GM19035 (cell line): ENCODE data around the gene DHX40.
A peak's percentile ranks its signal among the peaks of the same experiment; 100 is the strongest.
"Not testable (repeated sequence)": the region's sequence is repeated elsewhere in the genome, so short reads cannot be mapped to it uniquely, and the experiment has no call there.

ENCODE experiments used
- ATAC-seq: cut with Tn5 transposase; IDR thresholded peaks from one replicate; pipeline ENCODE4 v1.9.1; 2021; ENCODE audit not compliant: unreplicated experiment

The DHX40 gene

GRCh38 chr17:59627770-59628171 is 62.4 kb downstream of the DHX40 start:
- ATAC-seq, result no peak

- no peak for ATAC-seq
Measured at GRCh38 chr17:59629174-59629573, 63.8 kb downstream of the DHX40 start.

GRCh38 chr17:59631276-59631675 is 65.9 kb downstream of the DHX40 start:
- ATAC-seq, result no peak

GRCh38 chr17:59632398-59632797 is 67.0 kb downstream of the DHX40 start:
- no peak for ATAC-seq

GRCh38 chr17:59633658-59634359 is 68.4 kb downstream of the DHX40 start:
- no peak for ATAC-seq

- no peak for ATAC-seq
Measured at GRCh38 chr17:59634632-59635541, 69.5 kb downstream of the DHX40 start.

- ATAC-seq, result no peak
Measured at GRCh38 chr17:59637611-59638310, 72.4 kb downstream of the DHX40 start.

GRCh38 chr17:59638553-59638952 is 73.1 kb downstream of the DHX40 start:
- no peak for ATAC-seq

- peak; percentile 87 for ATAC-seq
Measured at GRCh38 chr17:59641799-59642484, 76.5 kb downstream of the DHX40 start.

GRCh38 chr17:59642565-59642964 is 77.2 kb downstream of the DHX40 start:
- peak; percentile 11 for ATAC-seq

- no peak for ATAC-seq
Measured at GRCh38 chr17:59643159-59644140, 78.0 kb downstream of the DHX40 start.

- no peak for ATAC-seq
Measured at GRCh38 chr17:59647288-59647687, 81.9 kb downstream of the DHX40 start.

- ATAC-seq, result no peak
Measured at GRCh38 chr17:59649886-59650285, 84.5 kb downstream of the DHX40 start.

GRCh38 chr17:59650642-59651041 is 85.2 kb downstream of the DHX40 start:
- ATAC-seq, result no peak

GRCh38 chr17:59651346-59651745 is 85.9 kb downstream of the DHX40 start:
- no peak for ATAC-seq

- no peak for ATAC-seq
Measured at GRCh38 chr17:59652119-59652518, 86.7 kb downstream of the DHX40 start.

- ATAC-seq, result not testable (repeated sequence)
Measured at GRCh38 chr17:59656624-59657023, 91.2 kb downstream of the DHX40 start.
